ENCODE results near the gene ELL2. TPM values are rescaled to one million over a fixed set of nuclear protein-coding genes. Genes with fewer than 3 reads are reported as not detected.

Gene ELL2
- total RNA-seq, 1 donor from 2014 or later, result 76.3 TPM

GRCh38 chr5:95915999-95916686 lies 45.5 kb downstream of the ELL2 start:
- no peaks in the 10 kb centered on the region for H3K27me3 ChIP-seq (ENCODE audit: control insufficient read depth, insufficient read depth, low read length)
- DNase-seq (ENCODE audit: low read depth) (no peak), FAIRE-seq (no peak)
- no peak overlapping the region for H3K4me3 ChIP-seq (ENCODE audit: low read depth, low read length)
- peaks cover 27% of the 10 kb centered on the region for H3K36me3 ChIP-seq (ENCODE audit: control insufficient read depth, insufficient read depth, low read length)
- no peak for TF ChIP-seq CTCF (IDR thresholded peaks at IDR 0.05; ENCODE audit: insufficient read depth, low read length, severe bottlenecking)

DNA sequence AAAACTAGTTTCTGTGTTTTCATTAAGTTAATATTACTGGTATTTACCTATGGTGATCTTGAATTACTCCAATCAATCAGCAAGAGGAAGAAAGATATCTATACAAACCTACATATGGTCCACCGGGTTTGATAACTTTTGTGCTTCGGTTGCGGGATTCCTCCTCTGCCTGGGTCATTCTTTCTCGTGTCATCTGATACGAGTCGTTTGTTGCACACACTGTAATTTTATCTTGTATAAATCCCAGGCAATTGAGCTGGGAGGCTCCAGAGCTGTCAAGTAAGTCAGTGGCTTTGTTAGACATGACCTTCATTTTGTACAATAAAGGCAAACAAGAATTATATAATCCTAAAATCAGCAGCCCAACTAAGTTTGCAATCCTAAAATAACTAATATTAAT lies 48.0 kb downstream of the ELL2 start:
- no peak for TF ChIP-seq CTCF (IDR thresholded peaks at IDR 0.05; ENCODE audit: insufficient read depth, low read length, severe bottlenecking)
- Histone ChIP-seq H3K4me3 (ENCODE audit: low read depth, low read length) (no peak overlapping the region), H3K36me3 (ENCODE audit: control insufficient read depth, insufficient read depth, low read length) (peaks cover 27% of the 10 kb centered on the region), H3K27me3 (ENCODE audit: control insufficient read depth, insufficient read depth, low read length) (no peaks in the 10 kb centered on the region)
- DNase-seq (ENCODE audit: low read depth), result no peak
- no peak for FAIRE-seq

DNA sequence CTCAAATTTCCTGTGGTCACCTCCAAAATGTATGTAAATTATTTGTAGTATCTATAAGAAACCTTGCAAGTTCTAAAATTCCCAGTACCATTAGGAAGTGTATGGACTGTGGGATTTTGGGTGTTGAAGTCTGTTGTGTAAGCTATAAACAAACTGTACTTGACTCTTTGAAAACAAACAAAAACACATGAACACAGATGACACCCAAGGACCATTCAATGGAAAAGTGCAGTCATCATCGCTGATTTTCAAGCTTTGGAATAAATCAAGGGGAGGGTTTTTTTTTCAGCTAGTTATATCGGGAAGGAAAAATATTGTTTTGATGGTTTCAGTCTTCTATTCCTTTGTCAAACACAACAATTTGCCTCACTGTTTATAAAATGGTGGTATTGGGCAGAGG lies 49.6 kb downstream of the ELL2 start:
- Histone ChIP-seq H3K27me3 (ENCODE audit: control insufficient read depth, insufficient read depth, low read length) (no peaks in the 10 kb centered on the region), H3K4me3 (ENCODE audit: low read depth, low read length) (no peak overlapping the region), H3K36me3 (ENCODE audit: control insufficient read depth, insufficient read depth, low read length) (peaks cover 27% of the 10 kb centered on the region)
- TF ChIP-seq CTCF (IDR thresholded peaks at IDR 0.05; ENCODE audit: insufficient read depth, low read length, severe bottlenecking), result no peak
- DNase-seq (ENCODE audit: low read depth), result no peak
- no peak for FAIRE-seq

DNA sequence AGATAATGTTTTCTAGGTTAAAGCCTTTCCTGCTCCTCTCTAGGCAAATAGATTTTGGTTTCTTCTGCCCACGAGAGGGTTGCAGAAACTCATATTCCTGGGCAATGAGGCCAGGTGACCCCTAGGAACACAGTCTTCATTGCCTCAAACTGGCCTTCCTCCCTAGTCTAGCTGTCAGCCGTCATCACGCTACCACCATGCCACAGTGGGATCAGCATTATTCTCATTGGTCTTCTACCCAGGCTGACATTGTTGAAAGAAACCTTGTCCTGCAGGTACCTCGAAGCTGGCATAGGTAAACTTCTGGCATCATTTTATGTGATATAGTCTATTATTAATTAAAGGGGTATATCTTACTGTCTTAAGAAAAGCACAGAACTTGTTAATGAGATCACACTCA lies 51.1 kb downstream of the ELL2 start:
- Histone ChIP-seq H3K36me3 (ENCODE audit: control insufficient read depth, insufficient read depth, low read length) (peaks cover 22% of the 10 kb centered on the region), H3K27me3 (ENCODE audit: control insufficient read depth, insufficient read depth, low read length) (no peaks in the 10 kb centered on the region), H3K4me3 (ENCODE audit: low read depth, low read length) (no peak overlapping the region)
- TF ChIP-seq CTCF (IDR thresholded peaks at IDR 0.05; ENCODE audit: insufficient read depth, low read length, severe bottlenecking), result no peak
- FAIRE-seq, result no peak
- no peak for DNase-seq (ENCODE audit: low read depth)

DNA sequence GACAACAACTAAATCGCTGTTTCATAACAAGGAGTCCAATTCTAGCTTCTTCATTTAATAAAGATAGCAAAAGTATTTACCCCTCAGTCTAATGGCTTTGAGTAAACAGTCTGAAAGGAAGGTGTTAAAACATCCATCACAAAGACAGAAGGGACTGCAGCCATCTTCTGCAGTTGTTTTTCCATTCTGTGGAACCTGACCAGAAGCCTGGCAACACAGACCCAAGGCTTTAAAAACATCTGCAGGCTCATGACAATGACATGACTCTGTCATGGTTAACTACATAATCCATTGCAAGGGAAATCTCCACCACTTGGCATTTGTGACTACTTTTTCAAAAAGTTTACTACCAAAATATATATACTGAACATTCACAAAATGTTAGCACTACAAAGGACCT lies 51.9 kb downstream of the ELL2 start:
- FAIRE-seq, result no peak
- no peak for DNase-seq (ENCODE audit: low read depth)
- Histone ChIP-seq H3K4me3 (ENCODE audit: low read depth, low read length) (no peak overlapping the region), H3K36me3 (ENCODE audit: control insufficient read depth, insufficient read depth, low read length) (peaks cover 20% of the 10 kb centered on the region), H3K27me3 (ENCODE audit: control insufficient read depth, insufficient read depth, low read length) (no peaks in the 10 kb centered on the region)
- no peak for TF ChIP-seq CTCF (IDR thresholded peaks at IDR 0.05; ENCODE audit: insufficient read depth, low read length, severe bottlenecking)

GRCh38 chr5:95908799-95909198 lies 52.9 kb downstream of the ELL2 start:
- no peak overlapping the region for H3K4me3 ChIP-seq (ENCODE audit: low read depth, low read length)
- no peaks in the 10 kb centered on the region for H3K27me3 ChIP-seq (ENCODE audit: control insufficient read depth, insufficient read depth, low read length)
- no peak for FAIRE-seq
- no peak for DNase-seq (ENCODE audit: low read depth)
- peaks cover 22% of the 10 kb centered on the region for H3K36me3 ChIP-seq (ENCODE audit: control insufficient read depth, insufficient read depth, low read length)
- TF ChIP-seq CTCF (IDR thresholded peaks at IDR 0.05; ENCODE audit: insufficient read depth, low read length, severe bottlenecking), result no peak
